ENCODE measurements around the gene VASH2.
"Not testable (repeated sequence)": the region's sequence is repeated elsewhere in the genome, so short reads cannot be mapped to it uniquely, and the experiment has no call there.

The VASH2 gene

GRCh38 chr1:213017447-213018273, 67.3 kb downstream of the VASH2 start:
- Histone ChIP-seq H3K27ac (no peak overlapping the region), H3K27me3 (ENCODE audit: control insufficient read depth, insufficient read depth, low read length) (no peaks in the 10 kb centered on the region), H3K9ac (no peak overlapping the region), H2AFZ (no peak overlapping the region), H3K36me3 (ENCODE audit: control insufficient read depth, insufficient read depth, low read length) (no peaks in the 10 kb centered on the region), H3K4me3 (ENCODE audit: low read depth, low read length) (no peak overlapping the region), H3K79me2 (no peaks in the 10 kb centered on the region), H3K4me2 (ENCODE audit: low read length) (no peak overlapping the region), H3K4me1 (peaks cover 6% of the 10 kb centered on the region), H3K9me3 (ENCODE audit: control insufficient read depth, low read length) (no peaks in the 10 kb centered on the region)
- TF ChIP-seq CTCF (IDR thresholded peaks at IDR 0.05): no peak

GRCh38 chr1:213019450-213019849, 69.1 kb downstream of the VASH2 start:
- Histone ChIP-seq H2AFZ (no peak overlapping the region), H3K4me3 (ENCODE audit: low read depth, low read length) (no peak overlapping the region), H3K4me1 (peaks cover 2% of the 10 kb centered on the region), H3K9me3 (ENCODE audit: control insufficient read depth, low read length) (no peaks in the 10 kb centered on the region), H3K27me3 (ENCODE audit: control insufficient read depth, insufficient read depth, low read length) (no peaks in the 10 kb centered on the region), H3K79me2 (no peaks in the 10 kb centered on the region), H3K9ac (no peak overlapping the region), H3K36me3 (ENCODE audit: control insufficient read depth, insufficient read depth, low read length) (no peaks in the 10 kb centered on the region), H3K27ac (no peak overlapping the region), H3K4me2 (ENCODE audit: low read length) (no peak overlapping the region)
- no peak for TF ChIP-seq CTCF (IDR thresholded peaks at IDR 0.05)

DNA sequence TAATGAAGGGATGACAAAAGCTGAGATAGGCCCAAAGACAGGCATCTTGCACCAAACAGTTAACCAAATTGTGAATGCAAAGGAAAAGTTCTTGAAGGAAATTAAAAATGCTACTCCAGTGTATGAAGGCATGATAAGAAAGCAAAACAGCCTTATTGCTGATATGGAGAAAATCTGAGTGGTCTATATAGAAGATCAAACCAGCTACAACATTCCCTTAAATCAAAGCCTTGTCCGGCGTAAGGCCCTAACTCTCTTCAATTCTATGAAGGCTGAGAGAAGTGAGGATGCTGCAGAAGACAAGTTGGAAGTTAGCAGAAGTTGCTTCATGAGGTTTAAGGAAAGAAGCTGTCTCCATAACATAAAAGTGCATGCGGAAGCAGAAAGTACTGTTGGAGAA, 69.7 kb downstream of the VASH2 start:
- H2AFZ ChIP-seq: no peak overlapping the region
- no peaks in the 10 kb centered on the region for H3K36me3 ChIP-seq (ENCODE audit: control insufficient read depth, insufficient read depth, low read length)
- no peak overlapping the region for H3K4me2 ChIP-seq (ENCODE audit: low read length)
- no peak for TF ChIP-seq CTCF (IDR thresholded peaks at IDR 0.05)
- no peak overlapping the region for H3K9ac ChIP-seq
- H3K27me3 ChIP-seq (ENCODE audit: control insufficient read depth, insufficient read depth, low read length): no peaks in the 10 kb centered on the region
- H3K4me3 ChIP-seq (ENCODE audit: low read depth, low read length): no peak overlapping the region
- H3K79me2 ChIP-seq: no peaks in the 10 kb centered on the region
- no peak overlapping the region for H3K27ac ChIP-seq
- no peaks in the 10 kb centered on the region for H3K9me3 ChIP-seq (ENCODE audit: control insufficient read depth, low read length)
- no peaks in the 10 kb centered on the region for H3K4me1 ChIP-seq

DNA sequence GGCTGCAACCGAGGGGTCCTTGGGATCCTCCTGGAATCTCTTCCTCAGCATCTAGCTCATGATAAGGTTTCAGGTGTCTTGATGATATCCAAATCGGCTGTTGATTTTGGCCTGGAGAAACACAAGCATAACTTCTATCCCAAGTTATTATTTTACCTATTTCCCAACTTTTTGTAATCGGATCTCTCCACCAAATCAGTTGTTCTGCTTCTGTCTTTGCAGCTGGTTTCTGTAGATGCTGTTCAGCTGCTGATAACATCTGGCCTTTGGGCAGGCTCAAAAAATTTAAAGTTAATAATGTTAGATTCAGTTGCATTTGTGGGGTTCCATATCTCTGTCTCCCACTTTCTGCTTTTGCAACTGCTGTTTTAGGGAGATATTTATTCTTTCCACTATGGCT, 76.7 kb downstream of the VASH2 start:
- H3K4me3 ChIP-seq (ENCODE audit: low read depth, low read length); H3K27ac ChIP-seq; H3K4me2 ChIP-seq (ENCODE audit: low read length); H3K36me3 ChIP-seq (ENCODE audit: control insufficient read depth, insufficient read depth, low read length); H3K9ac ChIP-seq; H3K27me3 ChIP-seq (ENCODE audit: control insufficient read depth, insufficient read depth, low read length); H3K9me3 ChIP-seq (ENCODE audit: control insufficient read depth, low read length); H2AFZ ChIP-seq; H3K79me2 ChIP-seq; H3K4me1 ChIP-seq: not testable (repeated sequence)

GRCh38 chr1:213032651-213033050, 82.3 kb downstream of the VASH2 start:
- Histone ChIP-seq H3K4me1 (no peaks in the 10 kb centered on the region), H3K4me2 (ENCODE audit: low read length) (no peak overlapping the region), H3K79me2 (no peaks in the 10 kb centered on the region), H3K27ac (no peak overlapping the region), H2AFZ (no peak overlapping the region), H3K4me3 (ENCODE audit: low read depth, low read length) (no peak overlapping the region), H3K27me3 (ENCODE audit: control insufficient read depth, insufficient read depth, low read length) (no peaks in the 10 kb centered on the region), H3K9me3 (ENCODE audit: control insufficient read depth, low read length) (no peaks in the 10 kb centered on the region), H3K9ac (no peak overlapping the region), H3K36me3 (ENCODE audit: control insufficient read depth, insufficient read depth, low read length) (no peaks in the 10 kb centered on the region)
- no peak for TF ChIP-seq CTCF (IDR thresholded peaks at IDR 0.05)
